ENCODE measurements around the gene DDX11. TPM values are rescaled to one million over a fixed set of nuclear protein-coding genes. Genes with fewer than 3 reads are reported as not detected.
A peak's percentile ranks its signal among the peaks of the same experiment; 100 is the strongest.

DDX11 gene
- total and polyA plus RNA-seq, 2 donors (not counting 1 experiment from before 2014, with no cell fraction given), result 68.0 to 90.2 TPM

DNA sequence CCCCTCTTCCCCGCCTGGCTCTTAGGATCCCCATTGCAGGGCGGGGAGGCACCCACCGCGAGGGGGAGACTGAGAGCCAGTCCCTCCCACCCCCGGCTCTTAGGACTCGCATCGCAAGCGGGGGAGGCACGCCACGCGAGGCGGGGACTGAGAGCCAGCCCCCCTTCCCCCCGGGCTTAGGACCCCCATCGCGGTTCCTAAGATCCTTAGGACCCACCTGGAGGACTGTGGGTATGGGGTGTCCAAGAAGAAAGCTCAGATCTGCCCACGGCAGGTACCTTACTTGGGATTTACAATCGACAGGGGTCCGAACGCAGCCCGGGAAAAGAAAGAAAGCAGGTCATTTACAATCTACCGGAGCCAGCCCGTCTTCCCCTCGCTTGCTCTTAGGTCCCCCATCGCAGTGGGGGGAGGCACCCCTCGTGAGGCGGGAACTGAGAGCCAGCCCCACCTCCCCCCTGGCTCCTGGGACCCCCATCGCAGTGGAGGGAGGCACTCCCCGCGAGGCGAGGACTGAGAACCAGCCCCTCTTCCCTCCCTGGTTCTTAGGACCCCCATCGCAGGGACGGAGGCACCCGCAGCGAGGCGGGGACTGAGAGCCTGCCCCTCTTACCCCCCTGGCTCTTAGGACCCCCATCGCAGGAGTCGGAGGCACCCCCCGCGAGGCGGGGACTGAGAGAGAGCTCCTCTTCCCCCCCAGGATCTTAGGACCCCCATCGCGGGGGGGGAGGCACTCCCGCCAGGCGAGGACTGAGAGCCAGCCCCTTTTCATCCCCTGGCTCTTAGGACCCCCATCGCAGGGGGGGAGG is 43.7 kb downstream of the DDX11 start:
- peaks cover 0 to 24% (median 0%) of the 10 kb centered on the region in 3 donors for H3K9me3 ChIP-seq (ENCODE audit: control extremely low read depth in 1 of 3, control insufficient read depth in 2 of 3, insufficient read depth in 1 of 3, low read length in 2 of 3)
- H3K79me2 ChIP-seq (ENCODE audit: control insufficient read depth, insufficient read depth, low read length), result no peaks in the 10 kb centered on the region
- CTCF ChIA-PET, result interaction anchor here (0.6 to 1.4 kb wide), 5 partner anchors 121 to 270 kb away, joined by 3 to 12 read pairs (median 3); no protein-coding TSS in a partner anchor
- peak overlapping the region; percentile 76 for H2AFZ ChIP-seq (ENCODE audit: insufficient read depth, low read depth, low read length, poor library complexity, severe bottlenecking)
- intact Hi-C loops (cut with micrococcal nuclease), result loop anchor here (1.0 to 5.0 kb wide), 3 partner anchors 121 to 265 kb away; no protein-coding TSS in a partner anchor
- Mint-ChIP-seq H3K9me3 (ENCODE audit: insufficient read depth) (no peaks in the 10 kb centered on the region), H3K27ac (peak overlapping the region; percentile 41), H3K27me3 (peaks cover 2% of the 10 kb centered on the region), H3K4me1 (peaks cover 4% of the 10 kb centered on the region), H3K4me3 (peak overlapping the region; percentile 85)
- peaks cover 0 to 34% (median 6%) of the 10 kb centered on the region in 4 experiments for H3K27me3 ChIP-seq (replicated peaks in 1 of 4; ENCODE audit: control extremely low read depth in 1 of 4, control insufficient read depth in 3 of 4, insufficient read depth in 4 of 4, low read length in 3 of 4)
- POLR2A ChIA-PET, result no interaction called here
- no peak overlapping the region for H3K27ac ChIP-seq (ENCODE audit: low read length in 2 of 2)
- no peaks in the 10 kb centered on the region for H3K36me3 ChIP-seq (replicated peaks in 1 of 2; ENCODE audit: control extremely low read depth in 1 of 2, control insufficient read depth in 1 of 2, extremely low read depth in 1 of 2, insufficient read depth in 2 of 2, low read length in 1 of 2)
- H3K4me3 ChIP-seq (ENCODE audit: control extremely low read depth in 1 of 5, extremely low read depth in 1 of 5, insufficient read depth in 1 of 5, low read depth in 2 of 5, low read length in 4 of 5), result peak overlapping the region in 4 of 5 experiments; percentile 37 to 65 (median 56)
- peak overlapping the region; percentile 84 for H3K4me2 ChIP-seq (replicated peaks; ENCODE audit: low read depth, low read length, poor library complexity, severe bottlenecking)
- peaks cover 28 to 32% of the 10 kb centered on the region in 2 donors for H3K4me1 ChIP-seq (ENCODE audit: control insufficient read depth in 2 of 2, insufficient read depth in 2 of 2, low read length in 2 of 2)
- TF ChIP-seq, protein P1, sequence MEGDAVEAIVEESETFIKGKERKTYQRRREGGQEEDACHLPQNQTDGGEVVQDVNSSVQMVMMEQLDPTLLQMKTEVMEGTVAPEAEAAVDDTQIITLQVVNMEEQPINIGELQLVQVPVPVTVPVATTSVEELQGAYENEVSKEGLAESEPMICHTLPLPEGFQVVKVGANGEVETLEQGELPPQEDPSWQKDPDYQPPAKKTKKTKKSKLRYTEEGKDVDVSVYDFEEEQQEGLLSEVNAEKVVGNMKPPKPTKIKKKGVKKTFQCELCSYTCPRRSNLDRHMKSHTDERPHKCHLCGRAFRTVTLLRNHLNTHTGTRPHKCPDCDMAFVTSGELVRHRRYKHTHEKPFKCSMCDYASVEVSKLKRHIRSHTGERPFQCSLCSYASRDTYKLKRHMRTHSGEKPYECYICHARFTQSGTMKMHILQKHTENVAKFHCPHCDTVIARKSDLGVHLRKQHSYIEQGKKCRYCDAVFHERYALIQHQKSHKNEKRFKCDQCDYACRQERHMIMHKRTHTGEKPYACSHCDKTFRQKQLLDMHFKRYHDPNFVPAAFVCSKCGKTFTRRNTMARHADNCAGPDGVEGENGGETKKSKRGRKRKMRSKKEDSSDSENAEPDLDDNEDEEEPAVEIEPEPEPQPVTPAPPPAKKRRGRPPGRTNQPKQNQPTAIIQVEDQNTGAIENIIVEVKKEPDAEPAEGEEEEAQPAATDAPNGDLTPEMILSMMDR (IDR thresholded peaks at IDR 0.05), result peak; percentile 72
- no peak for TF ChIP-seq EZH2 (IDR thresholded peaks at IDR 0.05; ENCODE audit: borderline replicate concordance, insufficient read depth, low read depth, low read length, poor library complexity, severe bottlenecking)
- DNase-seq (peak; percentile 83), ATAC-seq (ENCODE audit: low read depth) (peak; percentile 76)
- peak overlapping the region; percentile 56 for H3K9ac ChIP-seq (ENCODE audit: low read length)
- WGBS (ENCODE audit: insufficient coverage), result under 1% methylated on average over 30 of the region's 45 CpGs
- H4K20me1 ChIP-seq (ENCODE audit: control insufficient read depth, insufficient read depth, low read length, poor library complexity, severe bottlenecking), result no peaks in the 10 kb centered on the region

Measured in B cell (primary cell).